CD4-positive, alpha-beta T cell treated with Interleukin-21 for 1 hour (primary cell): Measurements from ENCODE around the gene EBPL.
A peak's percentile ranks its signal among the peaks of the same experiment; 100 is the strongest.

ENCODE experiments used
- DNase-seq: peaks from one replicate; pipeline ENCODE4 v3.0.0-alpha.2; 2020

Gene EBPL

DNA sequence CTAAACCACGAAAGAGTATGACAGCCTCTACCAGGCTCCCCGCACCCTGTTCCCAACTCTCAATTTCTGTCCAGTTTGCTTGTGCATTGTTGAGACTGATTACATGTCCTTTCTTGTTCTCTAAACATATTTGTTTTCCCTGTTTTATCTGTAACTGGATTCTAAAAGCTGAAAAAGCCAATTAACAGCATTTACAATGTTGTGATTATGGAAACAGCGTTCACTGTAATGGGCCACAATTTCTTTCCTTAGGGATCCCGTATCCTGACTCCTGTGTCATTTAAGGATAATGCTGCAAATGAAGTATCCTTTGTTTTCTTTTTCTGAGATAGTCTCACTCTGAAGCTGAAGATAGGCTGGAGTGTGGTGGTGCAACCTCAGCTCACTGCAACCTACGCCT, 20.5 kb downstream of the EBPL start:
- no peak for DNase-seq

DNA sequence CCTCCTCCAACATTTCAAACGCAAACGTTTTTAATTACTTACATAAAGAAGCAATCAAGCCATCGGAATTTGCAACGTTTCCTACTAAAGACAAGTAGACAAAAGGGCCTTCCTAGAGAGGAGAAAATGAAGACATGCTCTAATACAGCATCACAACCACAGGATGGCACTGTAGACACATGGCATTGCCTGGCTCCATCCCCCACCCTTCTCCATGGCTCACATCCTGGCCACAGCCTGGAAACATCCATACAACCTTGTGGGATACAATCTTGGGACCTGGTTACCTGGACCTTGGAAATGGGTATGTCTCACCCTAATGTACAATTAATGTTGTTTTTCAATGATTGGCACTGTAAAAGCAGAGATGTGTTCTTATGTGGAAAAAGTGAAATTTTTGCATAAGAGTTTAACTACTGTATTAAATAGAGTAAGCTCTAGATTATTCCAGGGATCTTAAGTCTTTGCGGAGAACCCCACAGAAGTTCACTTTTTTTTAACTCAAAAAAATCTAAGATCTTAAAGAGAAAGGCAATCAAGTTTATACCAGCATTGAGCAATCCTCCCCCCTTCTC, 21.5 kb downstream of the EBPL start:
- peak; percentile 18 for DNase-seq

DNA sequence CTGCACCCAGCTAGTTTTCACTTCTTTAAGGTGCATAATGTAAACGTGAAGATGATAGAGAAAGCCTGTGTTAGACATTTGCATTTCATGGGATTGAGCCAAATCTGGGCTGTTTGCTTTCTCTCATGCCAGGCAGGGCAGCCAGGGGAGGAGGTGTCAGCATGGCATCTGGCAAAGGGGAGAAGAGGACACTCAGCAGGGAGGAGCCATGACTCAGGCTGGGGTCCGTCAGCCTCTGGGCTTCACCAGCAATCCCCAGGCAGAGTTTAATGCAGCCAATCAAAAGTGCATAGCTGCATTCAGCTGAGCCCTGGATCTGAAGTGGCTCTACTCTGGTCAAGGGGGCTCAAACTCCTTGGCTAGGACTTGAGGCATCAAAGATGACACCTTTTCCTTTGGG, 23.5 kb downstream of the EBPL start:
- DNase-seq: no peak

DNA sequence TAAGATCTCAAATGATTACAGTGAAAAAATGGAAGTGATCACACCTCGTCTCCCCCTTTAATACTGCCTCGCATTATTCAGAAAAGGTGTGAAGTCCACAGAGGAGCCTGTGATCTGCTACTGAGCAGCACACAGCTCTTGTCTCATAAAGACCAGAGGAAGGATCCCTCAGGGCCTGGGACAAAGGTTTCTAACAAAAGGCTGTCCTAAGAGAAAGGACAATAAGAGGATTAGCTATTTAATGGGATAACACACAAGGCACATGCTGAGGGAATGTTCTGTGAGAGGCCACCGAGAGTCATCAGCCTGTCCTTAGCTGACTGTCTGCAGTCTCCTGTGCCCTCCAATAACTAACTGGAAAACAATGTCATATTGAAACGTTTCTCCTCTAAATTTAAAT, 26.7 kb downstream of the EBPL start:
- DNase-seq: no peak

DNA sequence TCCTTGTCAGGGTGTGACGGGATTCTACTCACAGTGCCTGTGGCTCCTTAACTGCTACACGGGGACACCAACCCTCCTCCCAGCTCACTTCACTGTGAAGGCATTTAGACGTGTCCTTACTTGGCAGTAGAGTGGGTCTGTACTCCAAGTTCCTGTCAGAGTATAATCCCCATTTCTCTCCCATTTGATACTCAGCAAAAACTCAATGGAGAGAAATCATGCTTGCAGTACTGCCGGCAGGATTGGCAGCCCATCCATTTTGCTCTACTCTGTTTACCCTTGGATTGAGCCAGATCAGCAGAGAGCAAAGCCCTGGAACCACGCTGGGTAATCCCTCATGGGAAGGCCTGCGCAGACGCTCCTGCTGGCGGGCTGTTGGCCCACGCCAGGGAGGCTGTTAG, 34.0 kb downstream of the EBPL start:
- no peak for DNase-seq

DNA sequence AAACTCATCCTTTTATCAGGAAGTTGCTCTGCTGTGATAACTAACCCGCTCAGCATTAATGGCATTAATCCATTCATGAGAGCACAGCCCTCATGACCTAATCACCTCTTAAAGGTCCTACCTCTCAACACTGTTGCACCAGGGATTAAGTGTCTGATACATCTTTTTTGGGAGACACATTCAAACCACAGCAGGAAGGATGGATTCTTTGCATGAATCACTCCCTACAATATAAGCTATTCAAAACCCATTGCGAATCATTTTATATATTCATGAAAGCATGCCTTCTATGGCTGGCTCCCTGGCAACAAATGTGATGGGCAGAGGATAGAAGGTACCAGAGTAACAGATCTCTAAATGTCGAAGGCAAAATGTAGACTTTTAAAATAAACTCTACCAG, 35.4 kb downstream of the EBPL start:
- no peak for DNase-seq

DNA sequence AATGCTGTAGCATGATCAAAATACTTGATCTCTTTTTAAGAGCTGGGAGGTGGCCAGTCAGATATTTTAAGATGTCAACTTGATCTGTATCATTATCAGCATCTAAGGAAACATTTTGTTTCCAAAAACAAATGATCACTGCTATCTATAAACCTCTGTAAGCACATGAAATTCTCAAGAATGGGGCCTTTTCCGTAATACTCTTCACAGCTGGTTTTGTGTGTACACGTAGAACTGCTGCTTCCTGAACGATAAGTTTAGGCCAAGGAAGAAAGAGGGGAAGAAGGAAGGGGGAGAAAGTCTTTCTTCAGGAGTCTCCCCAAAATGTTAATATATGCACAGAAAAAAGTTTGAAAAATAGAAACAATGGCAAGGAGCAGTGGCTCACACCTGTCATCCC, 37.3 kb downstream of the EBPL start:
- no peak for DNase-seq

DNA sequence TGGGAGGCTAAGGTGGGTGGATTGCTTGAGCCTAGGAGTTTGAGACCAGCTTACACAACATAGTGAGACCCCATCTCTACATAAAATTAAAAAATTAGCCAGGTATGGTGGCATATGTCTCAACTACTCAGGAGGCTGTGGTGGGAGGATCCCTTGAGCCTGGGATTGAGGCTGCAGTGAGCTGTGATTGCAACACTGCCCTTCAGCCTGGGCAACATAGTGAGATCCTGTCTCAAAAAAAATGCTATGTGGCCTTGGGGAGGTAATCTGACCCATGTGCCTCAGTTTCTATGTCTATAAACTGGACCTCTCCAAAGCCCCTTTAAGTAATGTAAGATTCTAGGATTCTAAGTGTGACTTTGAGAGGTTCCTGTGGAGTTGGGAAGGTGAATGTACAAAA, 37.8 kb downstream of the EBPL start:
- DNase-seq: no peak

DNA sequence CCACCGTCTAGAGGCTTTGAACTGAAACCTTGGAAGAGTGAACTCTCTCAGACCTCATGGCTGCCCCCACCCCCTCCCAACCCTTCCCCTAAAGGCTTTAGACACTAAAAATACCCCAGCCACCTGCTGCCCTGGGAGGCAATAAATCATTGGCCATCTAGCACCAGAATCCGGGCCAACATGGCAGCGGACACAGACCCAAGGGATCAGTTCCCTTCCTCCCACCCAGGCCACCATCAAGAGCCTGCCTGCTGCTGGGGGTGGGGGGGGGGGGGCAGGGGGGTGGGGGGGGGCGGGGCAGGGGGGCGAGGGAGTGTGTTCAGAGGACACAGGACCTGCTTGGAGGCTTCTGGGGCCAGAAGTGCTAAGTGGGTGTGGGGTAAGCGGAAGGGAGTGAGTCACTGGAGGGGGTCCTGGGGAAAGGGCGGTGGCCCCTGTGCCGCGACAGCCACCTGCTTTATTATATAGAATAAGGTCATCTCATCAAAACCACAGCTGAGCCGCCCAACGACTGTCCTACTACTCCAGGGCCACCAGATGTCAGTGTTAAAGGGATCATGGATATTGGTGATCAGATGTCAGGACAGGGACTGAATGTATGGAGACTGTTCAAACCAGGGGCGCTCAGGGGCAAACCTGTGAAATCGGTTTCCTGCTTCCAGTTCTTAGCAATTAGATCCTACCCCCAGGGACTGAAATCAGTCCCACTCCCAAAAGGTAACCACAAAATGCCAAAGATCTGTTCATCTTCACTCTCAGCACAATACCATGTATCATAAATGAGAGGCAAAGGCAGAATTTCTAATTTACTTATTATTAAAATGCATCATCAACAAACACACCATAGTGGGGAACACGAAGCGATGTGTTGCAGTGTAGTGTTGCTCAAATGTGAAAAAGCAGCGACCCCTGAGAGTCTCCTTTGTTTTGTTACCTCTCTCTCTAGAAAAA, 38.7 kb downstream of the EBPL start:
- DNase-seq: peak; percentile 19

DNA sequence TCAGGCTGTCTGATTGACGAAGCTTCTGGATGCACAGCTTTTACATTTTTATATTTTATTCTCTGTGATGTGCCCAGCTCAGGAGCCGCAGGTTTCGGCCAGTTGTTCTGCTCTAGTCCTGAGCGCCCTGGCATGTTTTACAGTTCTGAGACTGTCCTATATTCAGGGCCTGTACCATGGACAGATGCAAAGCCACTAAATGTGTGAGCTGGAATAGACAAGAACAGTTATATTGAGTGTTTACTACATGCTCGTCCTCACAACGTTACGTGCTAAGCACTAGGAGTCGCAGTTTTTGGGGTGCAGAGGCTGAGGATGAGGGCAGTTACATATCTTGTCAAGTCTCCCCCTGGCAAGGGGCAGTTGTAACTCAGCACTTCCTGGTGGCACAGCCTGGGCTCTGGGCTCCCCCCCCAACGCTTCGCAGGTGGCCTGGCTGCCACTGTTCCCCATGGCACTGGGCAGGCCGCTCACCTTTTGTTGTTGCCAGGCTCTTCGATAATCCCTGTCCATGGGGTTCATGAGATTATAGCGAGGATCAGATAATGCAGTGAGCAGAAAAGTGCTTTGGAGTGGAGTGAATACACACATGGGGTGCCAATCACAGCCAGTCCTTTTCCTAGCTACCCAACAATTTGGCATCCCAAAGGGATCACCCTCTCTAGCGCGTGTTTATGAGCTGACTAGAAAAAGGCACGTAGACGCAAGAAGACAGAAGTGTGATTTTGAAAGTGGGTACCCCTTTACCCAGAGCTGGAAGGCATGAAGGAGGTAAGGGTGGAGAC, 39.5 kb downstream of the EBPL start:
- no peak for DNase-seq

DNA sequence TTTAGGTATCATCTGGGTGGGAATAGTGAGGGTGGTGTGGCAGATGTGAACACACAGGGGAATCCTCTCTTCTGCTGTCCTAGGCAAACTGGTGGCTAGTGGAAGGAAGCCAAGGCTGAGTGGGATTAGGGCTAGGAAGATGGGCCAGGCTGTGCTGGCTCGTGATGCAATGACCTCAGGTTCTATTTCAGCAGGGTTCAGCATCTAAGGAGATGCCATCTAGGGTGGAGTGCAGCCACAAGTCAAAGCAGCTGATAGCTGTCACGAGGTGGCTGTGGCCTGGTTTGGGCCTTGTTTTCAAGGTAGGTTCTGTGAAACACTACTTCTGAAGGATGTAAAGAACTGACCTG, 41.3 kb downstream of the EBPL start:
- no peak for DNase-seq

DNA sequence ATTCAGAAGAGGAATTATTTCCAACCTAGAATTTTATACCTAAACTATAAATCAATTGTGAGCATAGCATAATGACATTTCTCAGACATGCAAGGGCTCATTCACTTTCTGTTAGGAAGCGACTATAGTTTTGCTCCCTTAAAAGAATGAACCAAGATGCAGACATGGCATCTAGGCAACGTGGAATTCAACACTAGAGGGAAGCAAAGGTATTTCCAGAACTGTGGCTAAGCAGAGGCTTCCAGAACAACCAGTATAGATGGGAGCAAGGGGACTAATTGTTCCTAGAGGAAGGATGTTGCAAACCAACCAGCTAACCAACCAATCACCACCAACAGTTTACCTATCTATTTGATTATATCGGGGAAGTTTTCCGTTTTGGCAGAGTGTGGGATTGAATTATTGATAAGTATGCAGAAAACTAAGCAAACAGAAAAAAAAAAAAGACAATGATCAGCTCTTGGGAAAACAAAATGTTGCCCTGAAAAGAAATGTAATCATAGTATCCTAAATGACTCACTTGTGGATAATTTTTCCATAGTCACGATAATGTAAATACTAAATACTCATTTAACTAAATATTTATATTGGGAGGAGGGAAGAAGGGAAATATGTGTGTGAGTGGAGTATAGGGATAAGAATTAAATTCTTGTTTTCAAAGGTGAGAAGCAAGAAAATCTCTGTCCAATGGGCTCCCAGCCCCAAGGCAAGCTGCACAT, 41.9 kb downstream of the EBPL start:
- no peak for DNase-seq

DNA sequence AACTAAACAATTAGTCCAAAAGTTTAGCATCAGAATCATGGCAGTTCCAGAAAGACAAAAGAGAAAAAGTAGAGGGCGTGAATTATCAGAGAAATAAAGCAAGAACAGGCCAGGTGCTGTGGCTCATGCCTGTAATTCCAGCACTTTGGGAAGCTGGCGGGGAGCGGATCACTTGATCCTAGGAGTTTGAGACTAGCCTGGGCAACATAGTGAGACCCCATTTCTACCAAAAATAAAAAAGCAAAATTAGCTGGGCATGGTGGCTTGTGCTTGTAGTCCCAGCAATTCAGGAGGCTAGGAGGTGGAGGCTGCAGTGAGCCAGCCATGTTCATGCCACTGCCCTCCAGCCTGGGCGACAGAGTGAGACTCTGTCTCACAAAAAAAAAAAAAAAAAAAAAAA, 44.6 kb downstream of the EBPL start:
- DNase-seq: no peak

DNA sequence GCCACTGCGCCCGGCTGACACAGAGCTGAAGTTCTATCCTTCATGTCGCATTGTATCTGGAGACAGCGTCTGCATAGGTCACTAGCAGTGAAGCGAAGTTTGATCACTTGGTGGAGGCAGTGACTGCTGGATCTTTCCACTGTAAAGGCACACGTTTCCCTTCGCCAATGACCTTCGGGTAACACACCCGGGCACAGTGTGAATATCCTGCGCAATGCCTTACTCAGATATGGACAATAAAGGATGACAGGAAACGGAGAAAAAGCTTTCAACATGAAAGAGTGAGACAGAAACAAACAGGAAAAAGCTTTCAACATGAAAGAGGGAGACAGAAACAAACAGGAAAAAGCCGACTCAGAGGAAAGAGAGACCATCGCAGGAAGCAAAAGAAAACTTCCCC, 45.8 kb downstream of the EBPL start:
- no peak for DNase-seq

DNA sequence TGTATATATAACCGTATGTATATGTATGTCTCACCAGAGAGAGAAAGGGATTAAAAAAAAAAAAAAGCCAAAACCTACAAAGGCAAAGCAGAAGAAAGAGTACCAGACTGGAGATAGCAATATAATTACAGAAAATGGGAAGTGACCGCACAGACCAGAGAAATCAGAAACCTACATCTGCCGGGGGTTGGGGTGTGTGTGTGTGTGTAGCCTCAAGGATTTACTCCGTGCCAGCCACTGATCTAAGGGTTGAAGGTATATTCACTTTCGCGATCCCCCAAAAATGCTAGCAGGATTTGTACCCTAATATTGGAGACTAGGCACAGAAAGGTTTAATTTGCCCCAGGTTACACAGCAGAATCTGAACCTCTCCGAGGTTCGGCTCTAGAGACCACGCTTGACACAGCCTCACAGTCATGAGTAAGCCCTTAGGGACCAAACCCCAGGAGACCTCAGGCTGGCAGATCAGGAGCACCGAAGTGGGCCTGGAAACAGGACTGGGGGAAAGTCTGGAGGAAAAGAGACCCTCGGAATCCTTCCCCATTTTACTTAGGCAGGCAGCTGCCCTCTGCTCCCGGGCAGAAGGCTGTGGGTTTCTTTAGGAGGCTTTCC, 48.1 kb downstream of the EBPL start:
- DNase-seq: no peak

DNA sequence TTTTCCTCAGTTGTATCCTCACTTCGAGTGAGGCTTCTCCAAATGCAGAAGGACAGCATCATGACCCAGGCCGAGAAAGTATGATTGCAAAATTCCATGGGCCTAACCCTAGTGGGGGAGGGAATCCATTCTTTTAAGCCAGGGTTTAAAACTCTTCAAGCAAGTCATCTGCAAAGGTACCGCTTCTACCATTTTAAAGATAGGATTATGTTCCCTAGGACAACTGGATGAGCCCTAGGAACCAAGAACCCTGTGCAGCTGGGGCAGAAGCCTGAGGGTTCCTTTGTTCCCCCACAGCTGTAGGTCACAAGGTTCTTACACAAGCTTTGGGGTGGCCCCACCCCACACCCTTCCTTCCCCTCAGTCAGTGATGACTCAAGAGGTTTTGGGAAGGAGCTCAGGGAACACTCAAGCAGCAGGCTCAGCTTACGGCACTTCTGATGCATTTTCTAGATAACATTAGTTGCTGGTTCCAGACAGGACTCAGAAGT, 49.4 kb downstream of the EBPL start:
- no peak for DNase-seq

DNA sequence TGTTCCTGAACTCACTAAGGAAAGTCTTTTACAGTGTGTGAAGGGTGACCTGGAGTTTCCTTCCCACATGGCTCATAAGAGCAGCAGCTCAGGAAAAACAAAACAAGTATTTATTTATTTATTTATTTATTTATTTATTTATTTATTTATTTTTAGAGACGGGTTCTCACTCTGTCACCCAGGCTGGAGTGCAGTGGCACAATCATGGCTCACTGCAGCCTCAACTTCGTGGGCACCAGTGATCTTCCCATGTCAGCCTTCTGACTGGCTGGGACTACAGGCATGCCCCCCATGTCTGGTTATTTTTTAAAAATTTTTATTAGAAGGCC, 52.6 kb downstream of the EBPL start:
- no peak for DNase-seq

DNA sequence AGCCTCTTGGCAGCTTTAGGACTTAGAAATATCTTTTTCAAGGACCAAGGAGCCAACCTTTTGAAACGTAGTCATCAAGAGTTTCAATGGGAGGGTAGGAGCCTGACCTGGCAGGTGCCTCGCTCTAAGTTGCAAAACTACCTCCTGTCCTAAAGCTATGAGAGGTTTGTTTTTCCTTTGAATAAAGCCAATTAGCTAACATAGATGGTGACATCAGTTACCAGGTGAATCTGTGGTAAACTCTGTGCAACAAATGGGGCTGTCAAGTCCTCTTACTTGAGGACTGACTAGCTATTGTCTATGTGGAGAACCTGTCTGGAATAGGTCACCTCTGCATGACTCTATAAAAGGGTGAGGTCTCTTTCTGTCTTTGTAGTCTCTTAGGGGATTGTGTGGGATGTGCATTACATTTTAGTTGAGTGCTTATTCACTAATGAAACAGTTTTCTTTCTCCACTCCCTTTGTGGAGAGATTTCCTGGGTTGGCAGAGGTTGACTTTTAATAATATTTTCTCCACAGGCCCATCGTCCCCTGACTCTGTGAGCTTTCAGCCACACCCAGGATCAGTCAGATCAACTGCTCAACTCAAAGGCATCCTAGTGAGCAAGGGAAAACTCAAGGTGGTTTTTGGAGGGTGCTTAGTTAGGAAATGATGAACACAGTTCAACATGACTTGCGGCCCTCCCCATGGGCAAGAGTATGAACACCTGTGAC, 53.1 kb downstream of the EBPL start:
- no peak for DNase-seq

DNA sequence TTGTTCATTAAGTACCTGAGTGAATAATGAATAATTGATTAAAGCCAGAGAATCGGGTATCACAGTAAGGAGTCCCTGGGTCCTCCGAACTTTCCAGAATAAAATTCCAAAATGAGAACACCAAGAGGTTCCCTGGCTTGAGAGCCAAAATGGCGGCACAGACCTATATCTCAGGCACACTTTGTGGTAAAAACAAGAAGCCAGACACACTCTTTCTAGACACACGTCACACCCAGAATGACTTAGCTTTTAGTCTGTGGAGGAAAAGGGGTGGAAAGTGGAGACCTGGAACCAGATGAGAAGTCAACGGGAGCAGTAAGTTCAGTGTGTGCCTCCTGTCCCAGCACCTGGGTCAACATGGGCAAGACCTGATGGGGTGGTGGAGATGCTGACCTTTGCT, 54.6 kb downstream of the EBPL start:
- no peak for DNase-seq

DNA sequence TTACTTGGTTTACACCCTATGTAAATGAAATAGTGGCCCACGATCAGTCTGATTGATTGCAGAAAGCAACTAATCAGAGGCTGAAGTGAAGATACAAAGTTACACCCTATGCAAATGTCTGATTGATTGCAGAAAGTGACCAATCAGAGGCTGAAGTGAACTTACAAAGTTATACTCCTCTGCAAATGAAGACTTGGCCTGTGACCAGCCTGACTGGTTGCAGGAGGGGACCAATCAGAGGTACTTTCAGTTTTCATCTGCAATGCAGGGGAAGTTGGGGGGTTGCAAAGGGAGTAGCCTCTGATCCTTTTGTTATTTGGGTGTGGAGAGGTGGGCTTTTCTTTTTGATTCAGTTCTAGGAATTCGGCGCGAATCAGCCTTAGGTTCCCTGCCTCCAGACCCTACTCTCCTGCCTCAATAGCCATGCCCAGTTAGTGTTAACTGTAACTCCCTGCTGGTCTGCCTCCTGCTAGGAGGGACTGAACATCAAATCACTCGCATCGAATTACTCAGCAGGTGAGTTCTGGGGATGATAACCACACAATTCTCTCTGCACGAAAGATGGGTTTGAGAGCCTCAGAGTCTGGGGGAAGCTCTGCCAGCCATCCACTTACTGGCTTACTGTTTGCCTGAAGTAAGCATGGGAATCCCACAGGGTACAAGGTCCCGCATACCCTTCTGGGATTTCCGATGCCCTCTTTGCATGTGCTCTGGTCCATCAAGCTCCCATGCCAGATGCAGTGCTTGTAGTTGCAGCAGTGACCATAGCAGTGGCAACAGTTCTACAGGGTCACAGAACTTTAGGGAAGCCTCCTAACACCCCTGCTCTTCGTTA, 55.5 kb downstream of the EBPL start:
- peak; percentile 69 for DNase-seq

DNA sequence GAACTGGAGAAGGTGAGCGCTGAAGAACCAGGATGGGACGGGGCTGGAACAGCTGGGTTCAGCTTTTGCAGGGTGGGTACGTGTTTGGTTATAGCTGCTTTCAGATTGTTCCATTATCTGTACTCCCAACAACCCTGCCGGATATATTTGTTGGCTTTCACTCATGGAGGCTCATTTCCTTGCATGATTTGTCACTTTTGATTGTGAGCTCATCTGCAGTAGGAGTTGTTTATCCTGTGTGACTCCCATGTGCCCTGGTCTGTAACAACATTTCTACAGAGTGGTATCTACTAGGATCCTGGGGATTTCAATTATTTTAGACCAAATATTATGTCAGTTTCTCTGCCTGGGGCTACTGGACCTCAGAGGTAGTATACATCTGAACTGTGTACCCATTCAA, 57.6 kb downstream of the EBPL start:
- no peak for DNase-seq
